ENCODE results near the gene HDAC4.

DNA sequence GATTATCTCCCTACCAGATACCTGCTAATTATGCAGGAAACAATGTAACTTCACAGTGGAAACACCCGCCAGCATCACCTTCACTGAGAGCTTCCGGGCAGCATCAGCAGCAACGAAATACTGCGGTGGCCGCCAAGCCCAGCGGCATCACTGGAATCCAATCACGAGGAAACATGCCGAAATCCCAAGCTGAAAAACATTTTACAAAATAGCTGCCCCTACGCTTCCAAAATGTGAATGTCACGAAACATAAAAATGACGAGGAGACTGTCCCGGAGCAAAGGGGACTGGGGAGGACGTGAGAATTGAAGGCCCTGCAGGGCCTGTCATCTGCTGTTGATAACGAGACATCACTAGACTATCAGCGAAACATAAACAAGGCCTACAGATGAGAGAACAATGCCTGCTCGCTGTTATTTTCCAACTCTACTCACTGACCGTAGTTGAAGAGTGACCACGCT lies 82.6 kb downstream of the HDAC4 start:
- TF ChIP-seq, protein P1, sequence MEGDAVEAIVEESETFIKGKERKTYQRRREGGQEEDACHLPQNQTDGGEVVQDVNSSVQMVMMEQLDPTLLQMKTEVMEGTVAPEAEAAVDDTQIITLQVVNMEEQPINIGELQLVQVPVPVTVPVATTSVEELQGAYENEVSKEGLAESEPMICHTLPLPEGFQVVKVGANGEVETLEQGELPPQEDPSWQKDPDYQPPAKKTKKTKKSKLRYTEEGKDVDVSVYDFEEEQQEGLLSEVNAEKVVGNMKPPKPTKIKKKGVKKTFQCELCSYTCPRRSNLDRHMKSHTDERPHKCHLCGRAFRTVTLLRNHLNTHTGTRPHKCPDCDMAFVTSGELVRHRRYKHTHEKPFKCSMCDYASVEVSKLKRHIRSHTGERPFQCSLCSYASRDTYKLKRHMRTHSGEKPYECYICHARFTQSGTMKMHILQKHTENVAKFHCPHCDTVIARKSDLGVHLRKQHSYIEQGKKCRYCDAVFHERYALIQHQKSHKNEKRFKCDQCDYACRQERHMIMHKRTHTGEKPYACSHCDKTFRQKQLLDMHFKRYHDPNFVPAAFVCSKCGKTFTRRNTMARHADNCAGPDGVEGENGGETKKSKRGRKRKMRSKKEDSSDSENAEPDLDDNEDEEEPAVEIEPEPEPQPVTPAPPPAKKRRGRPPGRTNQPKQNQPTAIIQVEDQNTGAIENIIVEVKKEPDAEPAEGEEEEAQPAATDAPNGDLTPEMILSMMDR (optimal IDR thresholded peaks at IDR 0.05 in 1 of 3, IDR thresholded peaks at IDR 0.05 in 1 of 3, conservative IDR thresholded peaks at IDR 0.05 in 1 of 3; ENCODE audit: extremely low read depth in 1 of 3, insufficient read depth in 2 of 3, low read length in 3 of 3): no peak
- no peak for TF ChIP-seq EZH2 (IDR thresholded peaks at IDR 0.05; ENCODE audit: low read length)
